ENCODE measurements around the gene IGSF3. TPM values are rescaled to one million over a fixed set of nuclear protein-coding genes. Genes with fewer than 3 reads are reported as not detected.

The IGSF3 gene
- total and polyA plus RNA-seq, 10 of the 15 experiments (the other 5 are each of a cell fraction or from before 2014, with no cell fraction given) = 1.4 to 18.0 (median 9.6) TPM

DNA sequence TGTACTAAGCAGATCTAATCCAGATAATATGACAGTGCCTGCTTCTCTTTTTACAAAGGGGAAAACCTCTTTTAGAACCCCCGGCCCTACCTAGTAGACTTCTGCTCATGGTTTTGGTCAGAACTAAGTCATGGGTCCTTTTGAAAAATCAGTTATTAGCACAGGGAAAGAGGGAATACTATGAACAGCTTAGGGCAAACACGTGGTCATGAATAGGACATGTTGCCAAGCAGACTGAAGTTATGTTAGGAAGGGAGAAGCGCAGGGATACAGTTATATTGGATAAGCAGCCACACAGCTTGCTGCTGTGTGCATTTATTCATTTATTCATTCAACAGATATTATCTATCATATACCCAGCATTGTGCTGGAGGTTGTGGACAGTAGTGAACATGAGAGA, 25.3 kb upstream of the IGSF3 start:
- H3K27ac ChIP-seq (ENCODE audit: control insufficient read depth, insufficient read depth) = no peak overlapping the region
- no peaks in the 10 kb centered on the region for H3K9me3 ChIP-seq (replicated peaks; ENCODE audit: control insufficient read depth, insufficient read depth, low read length)
- POLR2A ChIA-PET = interaction anchor here (0.5 kb wide), 1 partner anchor 1034 kb away, joined by 3 read pairs; no protein-coding TSS in a partner anchor
- no peaks in the 10 kb centered on the region for H4K20me1 ChIP-seq (ENCODE audit: control insufficient read depth, insufficient read depth)
- no peaks in the 10 kb centered on the region for H3K79me2 ChIP-seq (ENCODE audit: control insufficient read depth, insufficient read depth, low read length)
- RAD21 ChIA-PET (ENCODE audit: unreplicated experiment) = interaction anchor here (1.0 to 1.2 kb wide), 2 partner anchors 30 to 184 kb away, joined by 3 to 4 read pairs; no protein-coding TSS in a partner anchor
- no peak overlapping the region for H3K4me3 ChIP-seq
- H3K9ac ChIP-seq (ENCODE audit: control insufficient read depth, insufficient read depth, low read length) = no peak overlapping the region
- FAIRE-seq (no peak), DNase-seq (ENCODE audit: low read depth, low spot score) (no peak), ATAC-seq (no peak)
- no peaks in the 10 kb centered on the region for H3K36me3 ChIP-seq (ENCODE audit: control insufficient read depth in 2 of 2, insufficient read depth in 2 of 2, low read length in 1 of 2)
- intact Hi-C loops (cut with micrococcal nuclease; ENCODE audit: unreplicated experiment) = no loop called here
- BruUV-seq (replicated peaks) = no TSS peak
- H2AFZ ChIP-seq (ENCODE audit: control insufficient read depth, low read depth, low read length) = no peak overlapping the region
- TF ChIP-seq MTA2 (IDR thresholded peaks at IDR 0.05; ENCODE audit: low read depth) = no peak
- TF ChIP-seq, protein P1, sequence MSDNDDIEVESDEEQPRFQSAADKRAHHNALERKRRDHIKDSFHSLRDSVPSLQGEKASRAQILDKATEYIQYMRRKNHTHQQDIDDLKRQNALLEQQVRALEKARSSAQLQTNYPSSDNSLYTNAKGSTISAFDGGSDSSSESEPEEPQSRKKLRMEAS (IDR thresholded peaks at IDR 0.05; ENCODE audit: low read depth, low read length) = no peak
- TF ChIP-seq ZBED1 (IDR thresholded peaks at IDR 0.05; ENCODE audit: borderline replicate concordance) = no peak
- TF ChIP-seq SUZ12 (IDR thresholded peaks at IDR 0.05; ENCODE audit: unreplicated experiment) = no peak
- no peak for TF ChIP-seq TCF12 (IDR thresholded peaks at IDR 0.05; ENCODE audit: low read depth, low read length)
- TF ChIP-seq EZH2 (IDR thresholded peaks at IDR 0.05; ENCODE audit: borderline replicate concordance, control insufficient read depth, low read depth, low read length) = no peak
- H3K27me3 ChIP-seq (replicated peaks in 1 of 2; ENCODE audit: control insufficient read depth in 2 of 2, insufficient read depth in 2 of 2, low read length in 1 of 2) = no peaks in the 10 kb centered on the region; a peak in 1 of 4 replicates
- SMC1A ChIA-PET (ENCODE audit: uncharacterized antibody, unreplicated experiment) = interaction anchor here (0.6 to 1.1 kb wide), 2 partner anchors 13 to 20 kb away, joined by 3 read pairs; no protein-coding TSS in a partner anchor
- no peak overlapping the region for H3K4me2 ChIP-seq (ENCODE audit: control insufficient read depth, insufficient read depth)
- WGBS (ENCODE audit: insufficient coverage, insufficient replicate concordance, low lambda C conversion rate, missing lambda C conversion rate) = 0% methylated on average over 3 of the region's 3 CpGs
- in situ Hi-C loops (cut with MboI) = no loop called here
- CTCF ChIA-PET = interaction anchor here (1.0 to 1.2 kb wide), 3 partner anchors 13 to 29 kb away, joined by 3 to 6 read pairs (median 4); no protein-coding TSS in a partner anchor
- no peaks in the 10 kb centered on the region for H3K4me1 ChIP-seq (ENCODE audit: control insufficient read depth, insufficient read depth, low read length)

DNA sequence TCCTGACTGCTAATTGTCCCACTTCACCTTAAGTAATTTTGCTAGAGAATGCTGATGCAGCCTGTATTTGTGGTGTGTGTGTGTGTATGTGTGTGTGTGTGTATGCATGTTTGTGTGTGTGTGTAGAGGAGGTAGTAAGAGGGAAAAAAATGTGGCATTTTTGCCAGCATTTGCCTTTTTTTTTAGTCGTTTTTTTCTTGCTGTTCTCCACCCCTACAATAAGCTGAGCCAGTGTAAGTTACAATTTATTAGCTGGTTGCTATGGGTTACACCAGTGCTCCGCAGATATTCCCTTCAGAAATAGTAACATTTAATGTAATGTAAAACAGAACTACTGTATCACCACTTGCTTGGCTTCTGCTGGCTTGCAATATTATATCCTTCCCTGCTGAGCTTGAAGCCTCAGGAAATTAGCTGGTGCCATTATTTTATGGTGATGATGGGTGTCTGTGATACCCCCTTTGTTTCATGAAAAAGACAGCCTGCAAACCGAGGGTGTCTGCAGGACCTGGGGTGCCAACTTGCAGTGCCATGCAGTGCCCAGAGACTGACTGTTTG, 23.4 kb upstream of the IGSF3 start:
- BruUV-seq (replicated peaks) = no TSS peak
- ATAC-seq = no peak

More for the DNA sequence above, 23.4 kb upstream of the IGSF3 start:
- no peak for FAIRE-seq
- H3K4me1 ChIP-seq (ENCODE audit: control insufficient read depth, insufficient read depth, low read length) = no peaks in the 10 kb centered on the region
- TF ChIP-seq, protein P2, sequence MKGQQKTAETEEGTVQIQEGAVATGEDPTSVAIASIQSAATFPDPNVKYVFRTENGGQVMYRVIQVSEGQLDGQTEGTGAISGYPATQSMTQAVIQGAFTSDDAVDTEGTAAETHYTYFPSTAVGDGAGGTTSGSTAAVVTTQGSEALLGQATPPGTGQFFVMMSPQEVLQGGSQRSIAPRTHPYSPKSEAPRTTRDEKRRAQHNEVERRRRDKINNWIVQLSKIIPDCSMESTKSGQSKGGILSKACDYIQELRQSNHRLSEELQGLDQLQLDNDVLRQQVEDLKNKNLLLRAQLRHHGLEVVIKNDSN (IDR thresholded peaks at IDR 0.05; ENCODE audit: borderline replicate concordance, extremely low read length, insufficient read depth, low read depth, low read length) = no peak
- TF ChIP-seq BHLHE40 (IDR thresholded peaks at IDR 0.05; ENCODE audit: borderline replicate concordance in 1 of 2, low read depth in 2 of 2, low read length in 1 of 2) = no peak
- no peak for TF ChIP-seq POLR2A (IDR thresholded peaks at IDR 0.05; ENCODE audit: low read depth, low read length)
- SMC1A ChIA-PET (ENCODE audit: uncharacterized antibody, unreplicated experiment) = interaction anchor here (1.2 kb wide), 1 partner anchor 25 kb away, joined by 3 read pairs; no protein-coding TSS in a partner anchor
- H3K4me2 ChIP-seq (ENCODE audit: control insufficient read depth, insufficient read depth) = no peak overlapping the region
- H4K20me1 ChIP-seq (ENCODE audit: control insufficient read depth, insufficient read depth) = no peaks in the 10 kb centered on the region
- H3K9ac ChIP-seq (ENCODE audit: control insufficient read depth, insufficient read depth, low read length) = no peak overlapping the region
- no peaks in the 10 kb centered on the region for H3K9me3 ChIP-seq (replicated peaks; ENCODE audit: control insufficient read depth, insufficient read depth, low read length)
- CTCF ChIA-PET = interaction anchor here (1.0 kb wide), 1 partner anchor 34 kb away, joined by 3 read pairs; no protein-coding TSS in a partner anchor
- no peak overlapping the region for H2AFZ ChIP-seq (ENCODE audit: control insufficient read depth, low read depth, low read length)
- 8% methylated on average over 3 of the region's 3 CpGs for WGBS (ENCODE audit: insufficient coverage, insufficient replicate concordance, low lambda C conversion rate, missing lambda C conversion rate)
- POLR2A ChIA-PET = no interaction called here
- H3K27me3 ChIP-seq (replicated peaks in 1 of 2; ENCODE audit: control insufficient read depth in 2 of 2, insufficient read depth in 2 of 2, low read length in 1 of 2) = no peaks in the 10 kb centered on the region; a peak in 1 of 4 replicates
- H3K4me3 ChIP-seq = no peak overlapping the region
- H3K79me2 ChIP-seq (ENCODE audit: control insufficient read depth, insufficient read depth, low read length) = no peaks in the 10 kb centered on the region
- RAD21 ChIA-PET (ENCODE audit: unreplicated experiment) = no interaction called here
- in situ Hi-C loops (cut with MboI) = no loop called here
- no peak for DNase-seq (ENCODE audit: low read depth, low spot score)
- no peaks in the 10 kb centered on the region for H3K36me3 ChIP-seq (ENCODE audit: control insufficient read depth in 2 of 2, insufficient read depth in 2 of 2, low read length in 1 of 2)
- intact Hi-C loops (cut with micrococcal nuclease; ENCODE audit: unreplicated experiment) = no loop called here
- H3K27ac ChIP-seq (ENCODE audit: control insufficient read depth, insufficient read depth) = no peak overlapping the region
